Right lobe of liver (tissue), 6 donors: Measurements from ENCODE around the gene SCAF11. TPM values are rescaled to one million over a fixed set of nuclear protein-coding genes. Genes with fewer than 3 reads are reported as not detected.

Experiments
- ATAC-seq, 4 donors: fragments of 200-7000 bp; cut with Tn5 transposase; one replicate each; pipeline ENCODE4 v1.9.1; 2020; ENCODE audit warnings: mild to moderate bottlenecking in 4 of 4, moderate library complexity in 4 of 4
- DNase-seq, 3 donors: peaks; one replicate each; pipeline ENCODE4 v3.0.0-alpha.2; 2020
- H3K27ac ChIP-seq, 3 donors: fragments of 200-600 bp; one replicate each; pipeline ENCODE4 v1.8.0; 2022
- H3K27me3 ChIP-seq, 2 donors: fragments of 200-600 bp; one replicate each; pipeline ENCODE4 v1.8.0; 2022
- H3K36me3 ChIP-seq, 4 donors: fragments of 200-600 bp; sonication (generic) in 1 of 4; one replicate each; pipeline versions ENCODE4 v1.5.1 to v1.8.0; 2017 to 2022; ENCODE audit warnings: control low read depth in 1 of 4
- H3K4me1 ChIP-seq, 4 donors: fragments of 200-600 bp; sonication (generic) in 1 of 4; one replicate each; pipeline versions ENCODE4 v1.5.1 to v1.8.0; 2017 to 2022; ENCODE audit warnings: control low read depth in 1 of 4
- H3K4me3 ChIP-seq, 3 donors: fragments of 200-600 bp; one replicate each; pipeline ENCODE4 v1.8.0; 2022
- H3K9me3 ChIP-seq, 4 donors: fragments of 200-600 bp; sonication (generic) in 1 of 4; one replicate each; pipeline versions ENCODE4 v1.5.1 to v1.8.0; 2017 to 2022; ENCODE audit warnings: control low read depth in 1 of 4
- CTCF ChIP-seq, 4 donors: fragments of 200-600 bp in 3 of 4; fragments of 450-650 bp in 1 of 4; IDR thresholded peaks; one replicate each; pipeline versions ENCODE4 v1.5.1 to v1.8.0; 2016 to 2022; ENCODE audit warnings: antibody characterized with exemption in 4 of 4, mild to moderate bottlenecking in 2 of 4
- POLR2A ChIP-seq: fragments of 450-650 bp; IDR thresholded peaks from one replicate; pipeline ENCODE4 v1.6.1; 2017; ENCODE audit warnings: antibody characterized with exemption, mild to moderate bottlenecking
- WGBS: methylation state at CpG from one replicate; pipeline ENCODE4 v1.1.6; 2018; ENCODE audit warnings: low coverage, low lambda C conversion rate; ENCODE audit not compliant: insufficient coverage; ENCODE audit errors: missing lambda C conversion rate; 5-methylcytosine and 5-hydroxymethylcytosine counted together
- intact Hi-C, 2 donors: fragments of 100-400 bp; cut with DNase I; formaldehyde crosslinking; loops; one replicate each; pipeline versions ENCODE4 v1.11.2 to v1.14.1; 2022
- total RNA-seq, 6 experiments: library from RNA; depleted of rRNA in 2 of 6; stranded (reverse); fragments of >200 nt in 2 of 6; fragmentation: NEBNext Ultra II Directional in 3 of 6; extraction: Animal tissue kit (Norgen Biotek cat#: 25700) in 3 of 6; gene quantifications; one replicate each; pipeline versions ENCODE4 v1.1.0 to v1.2.4, GENCODE V29; 2016 to 2023
- donor health status: DM: no; HTN: yes; CAD: no.
- donor health status: DM: no; HTN: no; CAD: no.
- donor health status: DM: no; HTN: no; CAD: no.
- donor health status: DM: no; HTN: yes; CAD: no.
- donor health status: DM: no; HTN: yes; CAD: no.

SCAF11 gene
- total RNA-seq, 6 experiments from 2014 or later = 43.2 to 72.1 (median 61.4) TPM

GRCh38 chr12:45914090-45914489, 76.3 kb downstream of the SCAF11 start:
- ATAC-seq = peak in 1 of 4 donors; percentile 31

GRCh38 chr12:45913631-45914030, 76.7 kb downstream of the SCAF11 start:
- Histone ChIP-seq H3K27me3 (no peaks in the 10 kb centered on the region), H3K36me3 (no peaks in the 10 kb centered on the region), H3K4me3 (no peak overlapping the region), H3K27ac (no peak overlapping the region), H3K4me1 (no peaks in the 10 kb centered on the region), H3K9me3 (no peaks in the 10 kb centered on the region)
- ATAC-seq = peak in 1 of 4 donors; percentile 6
- intact Hi-C loops = no loop called here
- no peak for DNase-seq
- TF ChIP-seq CTCF (IDR thresholded peaks at IDR 0.05) (no peak), POLR2A (no peak)
- 83% methylated on average over 2 of the region's 2 CpGs for WGBS

More at GRCh38 chr12:45914090-45914489, 76.3 kb downstream of the SCAF11 start:
- TF ChIP-seq POLR2A (no peak), CTCF (IDR thresholded peaks at IDR 0.05) (no peak)
- Histone ChIP-seq H3K27me3 (no peaks in the 10 kb centered on the region), H3K4me1 (no peaks in the 10 kb centered on the region), H3K36me3 (no peaks in the 10 kb centered on the region), H3K4me3 (no peak overlapping the region), H3K9me3 (no peaks in the 10 kb centered on the region), H3K27ac (no peak overlapping the region)
- no CpG with 5 or more reads among the region's 1 CpG for WGBS
- no peak for DNase-seq
- intact Hi-C loops = no loop called here

- 60% methylated on average over 3 of the region's 3 CpGs for WGBS
- Histone ChIP-seq H3K4me1 (no peaks in the 10 kb centered on the region), H3K9me3 (no peaks in the 10 kb centered on the region), H3K27me3 (no peaks in the 10 kb centered on the region), H3K36me3 (no peaks in the 10 kb centered on the region), H3K27ac (no peak overlapping the region), H3K4me3 (no peak overlapping the region)
- DNase-seq (no peak), ATAC-seq (no peak)
- intact Hi-C loops = no loop called here
- TF ChIP-seq CTCF (IDR thresholded peaks at IDR 0.05) (no peak), POLR2A (no peak)
These were observed 77.6 kb downstream of the SCAF11 start for GRCh38 chr12:45912774-45913173.

- no peak for TF ChIP-seq POLR2A
- no peak for TF ChIP-seq CTCF (IDR thresholded peaks at IDR 0.05)
- Histone ChIP-seq H3K4me3 (no peak overlapping the region), H3K4me1 (no peaks in the 10 kb centered on the region), H3K27me3 (no peaks in the 10 kb centered on the region), H3K27ac (no peak overlapping the region), H3K36me3 (peaks cover 0 to 7% (median 0%) of the 10 kb centered on the region in 4 donors), H3K9me3 (no peaks in the 10 kb centered on the region)
- ATAC-seq (peak in 2 of 4 donors; percentile 14 to 74), DNase-seq (no peak)
- WGBS = 63% methylated on average over 4 of the region's 4 CpGs
- intact Hi-C loops = no loop called here
These were observed 81.2 kb downstream of the SCAF11 start for GRCh38 chr12:45909041-45909713.
